ENCODE data around the gene KCNH5.

The KCNH5 gene

DNA sequence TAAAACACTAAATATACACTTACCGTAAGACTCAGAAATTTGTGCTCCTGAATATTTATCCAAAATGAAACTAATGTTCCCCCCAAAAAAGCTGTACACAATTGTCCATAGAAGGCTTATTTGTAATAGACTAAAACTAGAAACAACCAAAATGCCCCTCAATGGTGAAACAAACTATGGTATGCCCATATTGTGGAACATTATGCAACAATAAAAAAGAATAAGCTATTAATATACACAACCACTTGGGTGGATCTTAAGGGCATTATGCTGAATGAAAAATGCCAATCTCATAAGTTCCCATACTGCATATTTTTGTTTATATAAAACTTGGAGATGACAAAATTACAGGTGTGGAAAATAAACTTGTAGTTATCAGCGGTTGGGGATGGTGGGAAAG lies 357.4 kb downstream of the KCNH5 start:
- H3K4me3 ChIP-seq (replicated peaks in 1 of 2; ENCODE audit: low read depth in 2 of 2, low read length in 2 of 2): no peak overlapping the region
- no peak for TF ChIP-seq CTCF (IDR thresholded peaks at IDR 0.05; ENCODE audit: low read depth, low read length)
- no peak for DNase-seq (ENCODE audit: low read depth in 2 of 2)

DNA sequence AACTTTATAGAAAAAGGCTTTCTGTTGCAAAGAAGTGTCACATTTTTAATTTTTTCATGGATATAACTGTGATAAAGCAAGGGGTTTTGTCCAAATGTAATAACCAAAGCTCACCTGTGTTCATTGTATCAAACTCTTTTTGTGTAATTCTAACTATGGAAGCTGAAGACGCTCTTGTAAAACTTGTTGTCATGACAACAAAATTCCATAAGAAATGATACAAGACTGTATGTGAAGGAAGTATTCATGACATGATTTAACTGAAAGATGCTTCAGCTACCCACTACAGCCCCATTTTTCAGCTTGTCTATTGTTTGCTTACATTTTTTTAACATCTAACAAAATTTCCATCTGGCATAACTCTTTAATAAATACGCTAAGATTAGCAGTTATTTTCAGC lies 360.9 kb downstream of the KCNH5 start:
- DNase-seq (ENCODE audit: low read depth in 2 of 2): no peak
- no peak for TF ChIP-seq CTCF (IDR thresholded peaks at IDR 0.05; ENCODE audit: low read depth, low read length)

GRCh38 chr14:62682208-62682607 lies 363.1 kb downstream of the KCNH5 start:
- H3K4me3 ChIP-seq (replicated peaks in 1 of 2; ENCODE audit: low read depth in 2 of 2, low read length in 2 of 2): no peak overlapping the region
- no peak for DNase-seq (ENCODE audit: low read depth in 2 of 2)
- TF ChIP-seq CTCF (IDR thresholded peaks at IDR 0.05; ENCODE audit: low read depth, low read length): no peak

More for the DNA sequence above, 360.9 kb downstream of the KCNH5 start:
- H3K4me3 ChIP-seq (replicated peaks in 1 of 2; ENCODE audit: low read depth in 2 of 2, low read length in 2 of 2): no peak overlapping the region

GRCh38 chr14:62674563-62675237 lies 370.6 kb downstream of the KCNH5 start:
- no peak for TF ChIP-seq CTCF (IDR thresholded peaks at IDR 0.05; ENCODE audit: low read depth, low read length)
- no peak overlapping the region for H3K4me3 ChIP-seq (replicated peaks in 1 of 2; ENCODE audit: low read depth in 2 of 2, low read length in 2 of 2)
- no peak for DNase-seq (ENCODE audit: low read depth in 2 of 2)

- no peak for DNase-seq (ENCODE audit: low read depth in 2 of 2)
- no peak for TF ChIP-seq CTCF (IDR thresholded peaks at IDR 0.05; ENCODE audit: low read depth, low read length)
- no peak overlapping the region for H3K4me3 ChIP-seq (replicated peaks in 1 of 2; ENCODE audit: low read depth in 2 of 2, low read length in 2 of 2)
These were observed 372.1 kb downstream of the KCNH5 start for GRCh38 chr14:62673014-62673755.

DNA sequence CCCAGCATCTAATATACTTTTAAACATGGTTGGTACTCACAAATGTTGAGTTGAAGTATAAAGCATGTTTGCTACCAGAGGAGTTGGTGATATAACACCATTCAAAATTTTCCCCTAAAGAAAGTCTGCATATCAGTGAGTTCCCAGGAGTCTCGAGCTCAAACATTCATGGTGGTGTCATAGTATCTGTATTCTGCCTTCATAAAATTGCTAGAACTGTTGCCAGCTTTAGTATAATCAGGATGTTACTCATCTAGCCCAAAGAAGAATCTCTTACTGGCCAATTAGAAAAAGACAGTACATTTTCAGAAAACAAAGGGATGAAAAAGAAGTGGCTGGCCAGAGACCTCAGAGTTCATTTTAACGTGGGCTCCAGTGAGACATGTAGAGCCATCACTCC lies 374.7 kb downstream of the KCNH5 start:
- H3K4me3 ChIP-seq (replicated peaks in 1 of 2; ENCODE audit: low read depth in 2 of 2, low read length in 2 of 2): no peak overlapping the region
- no peak for TF ChIP-seq CTCF (IDR thresholded peaks at IDR 0.05; ENCODE audit: low read depth, low read length)
- DNase-seq (ENCODE audit: low read depth in 2 of 2): peak in 1 of 2 donors; percentile 59

Data from cardiac fibroblast (primary cell).